Activated CD4-positive, alpha-beta T cell treated with anti-CD3 and anti-CD28 coated beads for 48 hours (primary cell): ENCODE measurements around the gene ACYP2.
"Not testable (repeated sequence)": the region's sequence is repeated elsewhere in the genome, so short reads cannot be mapped to it uniquely, and the experiment has no call there.

Experiments
- DNase-seq: peaks from one replicate; pipeline ENCODE4 v3.0.0-alpha.2; 2020

The ACYP2 gene

GRCh38 chr2:54115284-54116137 lies at the start of gene ACYP2:
Gene ACYP2, plus strand, starts transcription at chr2:54115615.
- DNase-seq = peak; percentile 94

- DNase-seq = no peak
Observed at GRCh38 chr2:54065891-54066290, 49.5 kb upstream of the ACYP2 start.

GRCh38 chr2:54067851-54068375 lies 47.5 kb upstream of the ACYP2 start:
- no peak for DNase-seq

- DNase-seq = not testable (repeated sequence)
Observed at GRCh38 chr2:54072483-54072882, 42.9 kb upstream of the ACYP2 start.

- no peak for DNase-seq
Observed at GRCh38 chr2:54073796-54074195, 41.6 kb upstream of the ACYP2 start.

GRCh38 chr2:54074606-54075341 lies 40.6 kb upstream of the ACYP2 start:
- DNase-seq = no peak

- DNase-seq = no peak
Observed at GRCh38 chr2:54076586-54076985, 38.8 kb upstream of the ACYP2 start.

- DNase-seq = no peak
Observed at GRCh38 chr2:54077088-54077900, 38.1 kb upstream of the ACYP2 start.

GRCh38 chr2:54079331-54079730 lies 36.1 kb upstream of the ACYP2 start:
- no peak for DNase-seq

- peak; percentile 76 for DNase-seq
Observed at GRCh38 chr2:54081574-54081973, 33.8 kb upstream of the ACYP2 start.

- DNase-seq = no peak
Observed at GRCh38 chr2:54083021-54083420, 32.4 kb upstream of the ACYP2 start.

GRCh38 chr2:54083445-54083844 lies 32.0 kb upstream of the ACYP2 start:
- DNase-seq = no peak

GRCh38 chr2:54084600-54084999 lies 30.8 kb upstream of the ACYP2 start:
- DNase-seq = no peak

- DNase-seq = no peak
Observed at GRCh38 chr2:54085069-54085468, 30.3 kb upstream of the ACYP2 start.

GRCh38 chr2:54086157-54086556 lies 29.3 kb upstream of the ACYP2 start:
- no peak for DNase-seq

GRCh38 chr2:54088191-54088634 lies 27.2 kb upstream of the ACYP2 start:
- no peak for DNase-seq

- no peak for DNase-seq
Observed at GRCh38 chr2:54088719-54089118, 26.7 kb upstream of the ACYP2 start.

GRCh38 chr2:54090521-54091117 lies 24.8 kb upstream of the ACYP2 start:
- no peak for DNase-seq

- no peak for DNase-seq
Observed at GRCh38 chr2:54092940-54093339, 22.5 kb upstream of the ACYP2 start.

GRCh38 chr2:54095406-54095805 lies 20.0 kb upstream of the ACYP2 start:
- DNase-seq = not testable (repeated sequence)

- not testable (repeated sequence) for DNase-seq
Observed at GRCh38 chr2:54096141-54096540, 19.3 kb upstream of the ACYP2 start.

- no peak for DNase-seq
Observed at GRCh38 chr2:54097124-54097523, 18.3 kb upstream of the ACYP2 start.

- DNase-seq = no peak
Observed at GRCh38 chr2:54099370-54099769, 16.0 kb upstream of the ACYP2 start.
